GM21381 (cell line): ENCODE measurements around the gene NUTM2E.
"Not testable (repeated sequence)": the region's sequence is repeated elsewhere in the genome, so short reads cannot be mapped to it uniquely, and the experiment has no call there.

Experiments
- ATAC-seq: cut with Tn5 transposase; IDR thresholded peaks from one replicate; pipeline ENCODE4 v1.9.1; 2021; ENCODE audit warnings: mild to moderate bottlenecking, moderate library complexity; ENCODE audit not compliant: unreplicated experiment

NUTM2E gene

DNA sequence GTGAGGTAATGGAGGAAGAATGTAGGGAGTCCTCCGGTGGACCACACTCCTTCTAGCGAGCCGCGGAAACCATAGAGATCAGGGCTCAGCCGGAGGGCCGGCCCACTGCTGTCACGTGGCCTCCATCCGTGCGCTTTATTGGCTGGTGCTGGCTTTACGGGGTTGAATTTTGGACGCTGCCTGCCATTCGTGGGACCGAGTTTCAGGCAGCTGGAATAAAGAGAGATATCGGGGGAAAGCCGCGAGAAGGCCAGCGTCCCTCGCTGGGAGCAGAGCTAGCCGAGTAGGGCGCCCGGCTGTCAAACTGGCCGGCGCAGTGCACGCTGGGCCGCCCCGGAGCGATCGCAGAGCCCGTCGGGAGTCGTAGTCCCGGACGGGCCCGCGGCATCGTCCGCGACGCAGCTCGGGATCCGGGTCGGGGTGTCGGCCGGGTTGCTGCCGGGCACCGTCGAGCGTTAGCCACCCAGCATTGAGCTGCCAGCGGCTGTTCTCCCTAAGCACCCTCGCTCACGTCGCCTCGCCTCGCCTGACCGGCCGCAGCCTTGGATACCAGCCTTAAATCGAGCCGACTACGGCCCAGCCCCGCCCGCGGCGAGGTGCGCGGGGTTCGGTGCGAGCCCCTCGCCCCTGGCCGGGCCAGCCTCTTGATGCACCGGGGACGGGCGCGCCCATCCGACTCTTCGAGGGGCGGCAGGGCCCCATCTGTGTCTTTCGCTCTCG is at the start of gene NUTM2E:
TSS of gene NUTM2E (plus strand) at position 244 of the 720 bp plus-strand sequence. CDS start 15,002 bp downstream, outside the sequence.
- ATAC-seq: peak; percentile 91

GRCh38 chr10:79777997-79778396 is 48.5 kb upstream of the NUTM2E start:
- not testable (repeated sequence) for ATAC-seq

DNA sequence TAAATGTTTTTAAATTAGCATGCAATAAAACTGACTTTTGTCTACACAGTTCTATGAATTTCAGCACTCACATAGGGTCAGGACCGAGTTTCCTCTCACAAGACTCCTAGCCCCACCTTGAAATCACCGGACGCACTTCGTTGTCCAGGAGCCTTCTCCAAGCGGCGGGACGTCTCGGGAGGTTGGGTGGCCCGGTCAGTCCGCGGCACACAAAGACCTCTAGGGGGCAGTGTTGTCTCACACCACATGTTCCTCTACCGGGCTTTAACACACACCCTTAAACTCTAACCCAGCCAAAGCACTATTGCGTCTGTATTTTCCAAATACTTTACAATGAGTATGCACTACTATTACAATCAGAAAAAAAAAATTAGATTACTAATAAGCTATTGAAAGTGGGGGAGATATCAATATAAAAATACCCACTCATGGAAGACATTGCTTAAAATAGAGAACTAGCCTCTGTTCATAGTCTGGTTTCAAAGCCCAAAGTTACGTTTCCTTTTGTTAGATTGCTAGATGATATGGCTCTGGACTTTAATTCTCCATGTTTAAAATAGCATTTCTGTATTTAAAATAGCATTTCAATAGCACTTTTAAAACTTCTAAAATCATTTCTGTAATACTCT is 47.1 kb upstream of the NUTM2E start:
- ATAC-seq: peak; percentile 88

DNA sequence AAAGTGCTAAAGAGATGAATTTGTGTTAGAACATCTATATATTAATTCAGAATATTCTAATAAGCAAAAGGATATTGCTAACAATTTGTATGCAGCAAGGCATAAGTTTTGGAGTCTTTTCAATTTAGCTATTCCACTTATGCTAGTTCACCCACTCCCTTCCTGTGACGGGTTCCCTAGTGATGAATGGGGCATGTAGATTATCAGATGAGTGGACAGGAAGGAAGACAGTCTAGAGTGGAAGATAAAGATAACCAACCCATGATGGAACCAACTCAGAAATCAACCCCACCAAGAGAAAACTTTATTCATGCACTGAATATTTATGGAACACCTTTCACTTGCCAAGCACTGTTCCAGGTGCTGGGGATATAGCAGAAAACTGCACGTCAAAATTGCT is 46.5 kb upstream of the NUTM2E start:
- ATAC-seq: not testable (repeated sequence)

DNA sequence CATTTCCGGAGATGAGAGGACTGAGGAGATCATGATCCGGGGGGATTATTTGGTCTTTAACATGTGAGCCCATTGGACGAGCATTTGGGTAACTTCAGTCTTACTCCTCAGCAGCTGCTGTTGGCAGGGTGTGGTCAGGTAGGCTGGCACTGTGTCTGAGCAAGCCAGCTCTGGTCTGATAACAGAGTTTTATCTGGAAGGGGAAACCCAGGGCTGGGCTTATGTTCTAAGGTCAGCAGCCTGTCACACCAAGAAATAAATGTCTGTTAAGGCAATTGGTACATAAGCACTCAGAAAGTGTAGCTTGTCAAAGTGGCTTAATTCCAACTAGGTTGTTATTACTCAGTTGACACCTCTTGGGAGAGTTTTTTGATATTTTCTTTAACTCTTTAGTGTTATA is 45.0 kb upstream of the NUTM2E start:
- not testable (repeated sequence) for ATAC-seq

- not testable (repeated sequence) for ATAC-seq
These were observed 39.0 kb upstream of the NUTM2E start for GRCh38 chr10:79787455-79787952.

GRCh38 chr10:79789351-79789750 is 37.2 kb upstream of the NUTM2E start:
- ATAC-seq: not testable (repeated sequence)

- not testable (repeated sequence) for ATAC-seq
These were observed 34.5 kb upstream of the NUTM2E start for GRCh38 chr10:79791906-79792517.

DNA sequence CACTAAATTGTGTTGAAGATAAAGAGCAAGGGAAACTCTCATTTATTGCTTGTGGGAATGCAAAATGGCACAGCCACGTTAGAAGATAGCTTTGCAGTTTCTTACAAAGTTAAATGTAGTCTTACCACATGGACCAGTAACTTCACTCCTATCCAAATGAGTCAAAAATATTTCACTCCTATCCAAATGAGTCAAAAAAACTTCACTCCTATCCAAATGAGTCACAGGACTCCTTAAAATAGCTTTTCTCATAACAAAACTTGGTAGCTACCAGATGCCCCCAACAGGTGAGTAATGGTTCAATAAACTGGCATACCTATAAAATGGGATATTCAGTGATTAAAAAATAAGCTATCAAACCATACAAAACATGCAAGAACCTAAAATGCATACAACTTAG is 27.2 kb upstream of the NUTM2E start:
- not testable (repeated sequence) for ATAC-seq

- not testable (repeated sequence) for ATAC-seq
These were observed 20.7 kb upstream of the NUTM2E start for GRCh38 chr10:79805857-79806256.

- ATAC-seq: not testable (repeated sequence)
These were observed 14.6 kb upstream of the NUTM2E start for GRCh38 chr10:79811895-79812294.

DNA sequence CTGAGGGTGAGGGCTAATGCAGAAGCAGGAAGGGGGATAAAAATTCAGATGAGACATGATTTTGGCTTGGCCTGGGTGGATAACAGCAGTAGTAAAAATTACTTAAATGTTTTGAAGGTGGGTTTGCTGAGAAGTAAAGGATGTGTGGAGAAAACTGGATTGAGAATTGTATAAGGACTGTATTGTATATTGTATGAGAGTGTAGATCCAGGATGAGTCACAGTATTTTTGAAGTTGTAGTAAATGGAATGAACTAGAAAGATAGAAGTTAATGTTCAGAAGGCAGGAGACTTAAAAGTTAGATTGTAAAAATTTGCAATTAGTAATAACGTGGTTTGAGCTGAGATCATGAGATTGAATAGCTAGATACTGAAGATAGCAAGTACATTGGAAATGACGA is 10.2 kb upstream of the NUTM2E start:
- ATAC-seq: not testable (repeated sequence)

GRCh38 chr10:79823387-79823786 is 3.2 kb upstream of the NUTM2E start:
- ATAC-seq: not testable (repeated sequence)

DNA sequence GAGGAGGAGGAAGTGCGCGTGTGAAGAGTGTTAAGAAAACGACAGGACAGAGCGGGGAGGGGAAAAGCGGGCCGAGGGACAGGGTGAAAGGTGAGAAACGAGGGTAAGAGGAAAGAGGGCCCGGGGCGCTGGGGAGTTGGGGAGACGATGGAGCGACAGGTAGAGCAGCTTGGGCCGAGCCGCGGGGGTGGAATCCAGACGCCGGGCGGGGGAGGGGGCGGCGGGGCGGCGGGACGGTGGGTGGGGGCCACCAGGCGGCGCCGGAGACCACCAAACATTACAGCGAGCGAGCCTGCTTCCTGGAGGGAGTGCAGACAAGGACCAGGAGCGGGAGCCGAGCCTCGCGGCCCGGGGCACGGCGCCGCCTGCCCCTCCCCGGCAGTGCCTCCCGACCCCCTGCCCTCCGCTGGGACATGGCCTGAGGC is 940 bp upstream of the NUTM2E start:
- peak; percentile 4 for ATAC-seq

DNA sequence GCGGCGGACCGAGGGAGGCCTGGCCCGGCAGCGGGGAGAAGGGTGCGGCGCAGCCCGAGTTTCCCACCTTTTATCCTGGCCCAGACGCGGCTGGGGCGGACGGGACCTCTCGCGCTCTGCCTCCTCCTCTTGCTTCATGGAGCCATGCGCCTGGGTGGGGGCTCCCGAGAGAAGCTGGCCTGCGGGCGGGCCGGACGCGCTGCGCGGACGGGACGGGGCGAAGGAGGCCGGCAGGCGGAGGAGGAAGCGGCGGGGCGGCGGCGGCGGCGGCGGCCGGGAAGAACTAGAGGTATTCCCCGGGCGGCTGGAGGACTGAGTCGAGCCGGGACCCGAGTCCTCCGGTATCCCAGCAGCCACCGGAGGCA is 426 bp upstream of the NUTM2E start:
- ATAC-seq: not testable (repeated sequence)

DNA sequence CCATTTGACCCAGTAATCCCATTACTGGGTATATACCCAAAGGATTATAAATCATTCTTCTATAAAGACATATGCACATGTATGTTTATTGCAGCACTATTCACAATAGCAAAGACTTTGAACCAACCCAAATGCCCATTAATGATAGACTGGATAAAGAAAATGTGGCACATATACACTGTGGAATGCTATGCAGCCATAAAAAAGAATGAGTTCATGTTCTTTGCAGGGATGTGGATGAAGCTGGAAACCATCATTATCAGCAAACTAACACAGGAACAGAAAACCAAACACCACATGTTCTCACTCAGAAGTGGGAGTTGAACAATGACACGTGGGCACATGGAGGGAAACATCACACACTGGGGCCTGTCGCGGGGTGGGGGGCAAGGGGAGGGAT is 7.3 kb downstream of the NUTM2E start:
- not testable (repeated sequence) for ATAC-seq

DNA sequence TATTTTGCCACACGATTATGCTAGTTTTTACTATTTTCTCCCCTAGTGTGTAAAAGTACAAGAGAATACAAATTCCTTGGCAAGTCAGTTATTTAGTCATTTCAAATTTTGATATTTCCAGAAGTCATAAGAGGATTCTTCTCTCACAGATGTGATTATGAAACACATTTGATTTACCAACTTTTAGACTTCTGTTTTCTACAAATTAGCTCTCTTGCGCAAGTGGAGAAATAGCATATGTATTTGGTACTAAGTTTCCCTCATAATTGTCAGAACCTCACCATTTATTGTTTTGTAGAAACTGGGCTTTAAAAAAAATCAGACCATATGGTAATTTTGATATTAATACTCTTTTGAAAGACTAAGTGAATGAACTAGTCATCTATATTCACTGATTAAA is 9.4 kb downstream of the NUTM2E start:
- ATAC-seq: not testable (repeated sequence)

- not testable (repeated sequence) for ATAC-seq
These were observed 10.4 kb downstream of the NUTM2E start for GRCh38 chr10:79836891-79837290.

- not testable (repeated sequence) for ATAC-seq
These were observed 11.9 kb downstream of the NUTM2E start for GRCh38 chr10:79838441-79838840.

DNA sequence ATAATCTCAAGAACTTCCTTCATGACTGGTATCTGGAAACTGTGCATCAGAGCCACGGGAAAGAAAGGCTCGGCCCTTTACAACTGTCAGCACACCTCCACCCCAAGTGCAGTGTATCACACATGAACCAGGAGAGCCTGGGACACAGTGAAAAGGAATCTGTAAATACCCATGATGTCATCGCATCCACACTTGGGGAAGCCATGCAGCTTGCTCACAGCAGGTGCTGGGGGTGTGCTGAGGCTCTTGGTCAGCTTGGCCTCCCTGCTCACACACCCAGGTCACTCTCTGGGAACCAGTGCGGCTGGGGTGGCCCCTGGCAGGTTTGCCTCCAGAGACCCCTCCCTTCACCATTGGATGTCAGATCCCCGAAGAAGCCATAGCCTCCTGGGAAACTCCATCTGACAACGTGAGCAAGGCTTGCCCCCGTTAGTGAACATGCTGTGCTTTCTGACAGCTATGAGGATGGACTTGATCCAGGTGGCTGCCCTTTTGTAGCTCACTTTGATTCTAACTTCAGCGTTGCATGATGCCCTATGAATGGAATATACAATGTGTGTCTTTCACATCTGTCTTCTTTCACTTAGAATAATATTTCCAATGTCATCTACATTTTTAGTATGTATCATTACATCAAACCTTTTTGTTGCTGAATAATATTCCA is 26.8 kb downstream of the NUTM2E start:
- not testable (repeated sequence) for ATAC-seq

DNA sequence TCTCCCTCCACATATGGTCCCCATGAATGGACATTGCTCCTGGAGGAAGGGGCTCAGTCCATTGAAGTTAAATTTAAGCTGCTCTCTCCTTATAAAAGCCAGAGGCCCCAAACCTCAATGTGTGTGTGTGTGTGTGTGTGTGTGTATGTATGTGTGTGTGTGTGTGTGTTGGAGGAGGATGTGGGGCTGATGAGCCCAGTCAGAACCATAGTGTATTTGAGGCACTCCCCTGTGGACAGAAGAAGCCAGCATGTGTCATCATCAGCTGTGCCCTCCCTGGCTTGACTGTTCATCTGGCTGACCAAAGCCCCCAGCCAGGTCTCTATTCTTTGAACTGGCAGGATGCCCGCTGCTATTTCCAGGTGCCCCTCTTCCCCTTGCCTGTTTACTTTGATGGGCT is 35.7 kb downstream of the NUTM2E start:
- ATAC-seq: not testable (repeated sequence)
